NCI-H748 (cell line): Measurements from ENCODE around the gene CHEK1.
"Not testable (repeated sequence)": the region's sequence is repeated elsewhere in the genome, so short reads cannot be mapped to it uniquely, and the experiment has no call there.

ENCODE experiments used
- DNase-seq: peaks from one replicate; lab custom pipeline; 2025; ENCODE audit not compliant: unreplicated experiment; lab: John Stamatoyannopoulos, UW

Gene CHEK1

DNA sequence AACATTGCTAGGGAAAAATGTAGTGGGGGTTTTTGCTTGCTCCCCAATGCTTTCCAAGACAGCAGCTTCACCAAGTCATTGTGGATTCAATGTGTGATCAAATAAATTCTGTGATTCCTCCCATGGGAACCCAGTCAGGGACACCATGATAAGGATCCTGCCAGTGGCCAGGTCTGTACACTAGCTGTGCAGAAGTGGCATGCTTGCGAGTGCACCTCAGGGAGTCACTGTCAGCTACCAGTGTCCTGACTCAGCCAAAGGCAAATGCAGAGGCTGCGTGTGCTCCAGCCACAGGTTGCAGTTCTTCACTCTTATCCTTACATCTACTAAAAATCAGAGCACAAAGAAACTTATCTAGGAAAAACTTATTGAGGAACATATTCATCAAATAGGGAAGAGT is 65.0 kb downstream of the CHEK1 start:
- DNase-seq, result no peak

DNA sequence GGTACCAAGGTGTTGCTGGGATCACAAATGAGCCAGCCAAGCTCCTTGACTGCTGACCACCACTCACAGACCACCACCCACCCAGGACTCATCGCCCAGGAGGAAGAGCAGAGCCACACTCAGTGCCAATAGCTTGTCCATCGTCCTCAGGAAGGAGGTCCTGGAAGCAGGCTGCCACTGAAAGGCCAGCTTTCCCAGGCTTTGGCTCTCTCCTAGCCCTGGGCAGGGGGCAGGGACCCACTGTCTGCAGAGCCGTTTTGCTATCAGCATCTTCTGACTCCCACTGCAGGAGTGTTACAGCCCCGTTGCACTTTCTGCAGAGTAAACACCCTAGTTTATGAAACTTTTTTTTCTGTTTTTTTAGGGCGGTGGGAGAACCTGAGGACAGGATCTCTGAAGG is 67.9 kb downstream of the CHEK1 start:
- no peak for DNase-seq

DNA sequence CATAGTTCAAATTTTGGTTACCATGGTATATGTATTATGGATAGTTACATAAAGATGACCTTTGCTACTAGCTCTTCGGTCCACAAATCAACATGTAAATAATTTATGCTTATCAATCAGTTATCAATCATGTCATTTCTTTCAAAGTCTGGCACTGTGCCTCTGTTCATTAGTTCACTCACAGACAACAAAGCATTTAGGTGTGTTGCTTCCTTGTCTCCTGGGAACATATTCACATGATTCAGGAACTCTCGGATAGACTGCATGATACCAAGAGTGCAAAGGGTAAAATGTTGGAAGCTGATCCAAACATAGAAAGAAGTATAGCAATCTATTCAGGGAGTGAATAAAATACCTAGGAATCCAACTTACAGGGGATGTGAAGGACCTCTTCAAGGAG is 70.0 kb downstream of the CHEK1 start:
- DNase-seq, result no peak

DNA sequence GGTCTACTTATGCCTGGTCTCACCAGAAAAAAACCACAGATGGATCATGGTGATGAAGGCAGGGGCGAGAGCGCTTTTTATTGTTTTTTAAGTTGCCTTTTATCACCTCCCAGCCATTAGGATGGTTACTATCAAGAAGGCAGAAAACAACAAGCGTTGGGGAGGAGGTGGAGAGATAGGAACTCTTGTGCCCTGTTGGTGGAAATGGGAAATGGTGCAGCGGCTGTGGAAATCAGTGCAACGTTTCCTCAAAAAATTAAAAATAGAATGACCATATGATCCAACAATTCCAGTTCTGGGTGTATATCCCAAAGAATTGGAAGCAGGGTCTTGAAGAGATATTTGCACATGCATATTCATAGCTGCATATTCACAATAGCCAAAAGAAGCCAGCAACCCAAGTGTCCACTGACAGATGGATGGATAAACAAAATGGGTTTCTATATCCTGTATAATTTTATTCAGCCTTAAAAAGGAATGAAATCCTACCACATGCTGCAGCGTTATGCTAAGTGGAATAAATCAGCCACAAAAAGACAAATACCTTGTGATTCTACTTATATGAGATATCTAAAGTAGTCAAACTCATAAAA is 76.2 kb downstream of the CHEK1 start:
- no peak for DNase-seq

DNA sequence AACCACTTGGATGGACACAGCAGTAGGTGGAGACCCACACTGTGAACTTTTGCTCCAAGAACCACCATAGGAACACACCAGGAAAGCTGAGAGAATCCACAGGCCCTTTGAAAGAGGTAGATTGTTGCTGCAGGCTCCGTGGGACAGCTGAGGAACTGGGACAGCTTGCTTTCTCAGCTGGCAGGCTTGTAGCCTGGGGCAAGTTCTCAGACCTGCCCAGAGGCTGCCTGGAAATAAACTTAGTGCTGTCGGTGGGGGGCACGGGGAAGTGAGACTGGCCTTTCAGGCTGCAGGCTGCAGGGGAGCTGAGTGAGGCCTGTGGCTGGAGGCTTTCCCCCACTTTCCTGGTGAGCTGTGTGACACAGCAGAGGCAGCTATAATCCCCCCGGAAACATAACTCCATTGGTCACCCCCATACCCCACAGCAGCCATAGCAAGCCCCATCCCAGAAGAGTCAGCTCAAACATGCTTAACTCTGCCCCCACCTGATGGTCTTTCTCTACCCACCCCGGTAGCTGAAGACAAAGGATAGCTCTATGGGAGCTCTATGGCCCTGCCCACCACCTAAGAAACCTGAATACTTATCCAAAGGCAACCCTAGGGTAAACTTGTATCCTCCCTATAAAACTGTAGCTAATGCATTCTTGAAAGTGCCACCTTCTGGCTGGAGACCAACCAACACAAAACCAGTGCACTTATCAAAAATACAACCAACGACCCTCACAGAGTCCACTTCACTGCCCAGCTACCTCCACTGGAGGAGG is 77.1 kb downstream of the CHEK1 start:
- no peak for DNase-seq

DNA sequence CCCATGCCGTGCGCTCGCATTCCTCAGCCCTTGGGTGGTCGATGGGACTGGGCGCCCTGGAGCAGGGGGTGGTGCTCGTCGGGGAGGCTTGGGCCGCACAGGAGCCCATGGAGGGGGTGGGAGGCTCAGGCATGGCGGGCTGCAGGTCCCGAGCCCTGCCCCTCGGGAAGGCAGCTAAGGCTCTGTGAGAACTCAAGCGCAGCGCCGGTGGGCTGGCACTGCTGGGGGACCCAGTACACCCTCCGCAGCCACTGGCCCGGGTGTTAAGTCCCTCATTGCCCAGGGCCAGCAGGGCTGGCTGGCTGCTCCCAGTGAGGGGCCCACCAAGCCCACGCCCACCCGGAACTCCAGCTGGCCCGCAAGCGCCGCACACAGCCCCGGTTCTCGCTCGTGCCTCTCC is 79.7 kb downstream of the CHEK1 start:
- not testable (repeated sequence) for DNase-seq

DNA sequence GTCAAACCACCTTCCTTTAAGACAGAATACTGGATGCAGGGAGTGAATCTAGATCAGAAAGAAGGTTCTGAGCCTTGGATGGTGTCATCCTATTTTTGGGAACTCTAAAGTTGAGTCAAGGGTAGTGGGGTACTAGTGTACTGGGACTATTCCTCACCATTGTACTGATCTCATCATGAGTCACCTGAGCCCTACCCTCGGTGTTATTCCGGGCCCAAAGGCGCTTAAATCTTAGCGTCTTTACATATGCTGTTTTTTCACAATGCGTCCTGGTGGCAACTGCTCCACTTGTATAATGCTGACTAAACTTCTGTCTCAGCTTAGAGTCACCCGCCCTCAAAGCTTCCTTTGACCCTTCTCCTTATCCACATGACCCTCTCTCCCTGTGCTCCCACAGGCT is 95.8 kb downstream of the CHEK1 start:
- no peak for DNase-seq

DNA sequence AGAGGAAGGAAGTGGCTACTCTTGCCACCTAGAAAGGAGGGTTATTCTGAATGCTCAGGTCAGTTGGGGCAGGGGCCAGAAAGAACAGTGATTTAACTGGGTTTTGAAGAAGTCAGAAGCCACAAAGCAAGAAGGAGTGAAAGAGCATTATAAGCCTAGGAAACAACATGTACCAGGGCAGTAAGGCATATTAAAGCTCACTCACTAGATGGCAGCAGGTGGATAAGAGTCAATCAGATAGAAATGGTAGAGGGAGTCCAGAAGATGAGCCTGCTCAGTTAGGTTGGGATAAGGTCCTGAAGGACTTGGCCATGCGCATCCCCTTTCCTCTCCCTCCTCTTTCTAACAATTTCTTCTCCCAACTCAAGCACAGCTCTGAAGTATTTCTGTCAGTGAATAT is 99.2 kb downstream of the CHEK1 start:
- no peak for DNase-seq
